Glomerular endothelial cell (primary cell): ENCODE results near the gene ZBBX. TPM values are rescaled to one million over a fixed set of nuclear protein-coding genes. Genes with fewer than 3 reads are reported as not detected.

Source experiments
- total RNA-seq: library from RNA; depleted of rRNA; stranded (reverse); fragments of >200 nt; gene quantifications from 2 replicates; pipeline ENCODE4 v1.2.3, GENCODE V29; 2015

The ZBBX gene
- total RNA-seq, 1 donor from 2014 or later, result 0.47 TPM

Other genes starting within 250 kb of the ZBBX start
- gene SERPINI2, start 93.7 kb upstream of the ZBBX start, total RNA-seq, result not detected in 2 replicates